NCI-H1092 (cell line): ENCODE data around the gene LITAF.
A peak's percentile ranks its signal among the peaks of the same experiment; 100 is the strongest.

ENCODE experiments used
- DNase-seq: peaks from one replicate; lab custom pipeline; 2025; lab: John Stamatoyannopoulos, UW

LITAF gene

DNA sequence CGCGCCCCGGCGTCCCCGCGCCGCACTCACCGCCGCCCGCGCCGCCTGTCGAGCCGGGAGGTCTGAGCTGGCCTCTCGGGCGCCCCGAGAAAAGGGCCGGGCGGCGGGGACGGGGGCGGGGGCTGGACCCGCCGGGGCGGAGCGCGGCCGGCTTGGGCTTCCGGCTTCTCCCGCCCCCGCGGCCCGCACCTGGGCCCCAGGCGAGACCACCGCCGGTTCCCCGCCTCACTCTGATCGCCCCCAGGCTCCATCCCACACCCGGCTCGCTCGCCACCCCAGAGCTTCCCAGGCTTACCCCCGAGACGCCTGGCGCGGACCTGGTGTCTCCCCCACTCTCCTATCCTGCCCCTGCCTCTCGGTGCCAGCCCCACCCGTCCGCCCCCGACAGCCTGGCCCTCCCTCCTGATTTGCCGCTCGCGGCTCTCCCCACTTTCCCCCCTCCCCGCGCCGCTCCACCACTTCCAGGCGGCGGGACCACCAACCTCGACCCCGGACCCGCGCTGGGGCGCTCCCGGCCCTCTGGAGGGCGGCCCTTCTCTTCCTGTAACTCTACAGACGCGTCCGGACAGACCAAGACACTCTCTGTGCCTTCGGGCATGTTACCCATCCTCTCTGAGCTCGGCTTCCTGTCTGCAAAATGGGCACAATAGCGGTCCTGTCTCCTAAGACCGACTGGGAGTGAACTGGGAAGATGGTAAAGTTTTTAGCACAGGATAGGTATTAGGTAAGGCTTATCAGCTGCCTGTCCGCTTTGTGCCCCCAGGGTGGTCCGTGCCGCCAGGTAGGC lies at the start of gene LITAF:
TSS of gene LITAF (minus strand) at position 64 of the 787 bp plus-strand sequence. CDS start 30,189 bp downstream, outside the sequence.
- DNase-seq = peak; percentile 31

GRCh38 chr16:11636172-11636721 lies 49.5 kb upstream of the LITAF start:
- DNase-seq = peak; percentile 10

GRCh38 chr16:11635679-11636171 lies 49.0 kb upstream of the LITAF start:
- no peak for DNase-seq

GRCh38 chr16:11635113-11635652 lies 48.5 kb upstream of the LITAF start:
- DNase-seq = no peak

DNA sequence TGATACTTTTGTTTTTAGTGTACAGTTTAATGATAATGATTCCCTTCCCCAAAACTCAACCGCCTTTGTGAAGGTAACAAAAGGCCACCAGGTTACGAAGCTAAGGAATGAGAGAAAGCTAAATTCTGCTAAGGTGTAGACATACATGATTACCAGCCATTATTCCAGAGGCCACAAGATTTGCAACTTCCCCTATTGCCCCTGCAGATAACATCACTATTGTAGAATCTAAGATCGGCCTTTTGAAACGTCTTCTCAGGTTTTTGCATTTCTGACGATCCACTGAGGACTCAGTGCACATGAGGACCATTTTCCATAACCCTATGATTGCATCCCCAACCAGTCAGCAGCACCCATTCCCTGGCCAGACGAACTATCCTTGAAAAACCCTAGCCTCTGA lies 47.6 kb upstream of the LITAF start:
- no peak for DNase-seq

- no peak for DNase-seq
These were observed 46.4 kb upstream of the LITAF start for GRCh38 chr16:11633113-11633512.

DNA sequence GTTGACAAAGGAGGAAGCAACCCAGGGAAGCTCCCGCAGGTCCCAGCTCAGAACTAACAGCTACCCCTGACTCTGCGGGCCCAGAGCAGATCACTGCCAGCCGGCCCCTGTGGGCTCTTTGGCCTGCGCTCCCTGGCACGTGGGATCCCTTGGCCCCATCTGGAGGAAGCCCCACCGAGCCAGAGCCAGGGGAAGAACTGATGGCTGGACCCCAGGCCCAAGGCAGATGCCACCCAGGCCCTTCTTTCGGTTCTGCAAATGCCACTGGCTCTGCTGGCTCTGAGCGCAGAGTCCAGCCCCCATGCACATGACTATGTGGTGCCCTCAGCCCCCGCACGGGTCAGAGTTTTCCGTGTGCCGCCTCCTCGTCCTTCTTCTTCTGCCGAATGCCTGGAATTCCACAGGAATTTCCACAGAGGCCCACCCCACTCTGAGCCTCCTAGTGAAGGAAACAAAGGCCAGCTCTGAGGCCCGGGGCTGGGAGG lies 45.8 kb upstream of the LITAF start:
- DNase-seq = no peak

- DNase-seq = no peak
These were observed 44.5 kb upstream of the LITAF start for GRCh38 chr16:11631214-11631613.

DNA sequence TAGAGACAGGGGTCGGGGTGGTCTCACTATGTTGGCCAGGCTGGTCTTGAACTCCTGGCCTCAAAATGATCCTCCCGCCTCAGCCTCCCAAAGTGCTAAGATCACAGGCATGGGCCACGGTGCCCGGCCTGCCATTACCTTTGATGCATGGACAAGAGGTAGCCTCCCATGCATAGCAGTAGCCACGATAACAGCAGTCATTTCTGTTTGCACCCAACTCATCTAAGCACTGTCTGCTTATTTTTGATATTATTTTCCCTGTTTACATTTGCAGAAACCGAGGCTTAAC lies 44.0 kb upstream of the LITAF start:
- DNase-seq = no peak

DNA sequence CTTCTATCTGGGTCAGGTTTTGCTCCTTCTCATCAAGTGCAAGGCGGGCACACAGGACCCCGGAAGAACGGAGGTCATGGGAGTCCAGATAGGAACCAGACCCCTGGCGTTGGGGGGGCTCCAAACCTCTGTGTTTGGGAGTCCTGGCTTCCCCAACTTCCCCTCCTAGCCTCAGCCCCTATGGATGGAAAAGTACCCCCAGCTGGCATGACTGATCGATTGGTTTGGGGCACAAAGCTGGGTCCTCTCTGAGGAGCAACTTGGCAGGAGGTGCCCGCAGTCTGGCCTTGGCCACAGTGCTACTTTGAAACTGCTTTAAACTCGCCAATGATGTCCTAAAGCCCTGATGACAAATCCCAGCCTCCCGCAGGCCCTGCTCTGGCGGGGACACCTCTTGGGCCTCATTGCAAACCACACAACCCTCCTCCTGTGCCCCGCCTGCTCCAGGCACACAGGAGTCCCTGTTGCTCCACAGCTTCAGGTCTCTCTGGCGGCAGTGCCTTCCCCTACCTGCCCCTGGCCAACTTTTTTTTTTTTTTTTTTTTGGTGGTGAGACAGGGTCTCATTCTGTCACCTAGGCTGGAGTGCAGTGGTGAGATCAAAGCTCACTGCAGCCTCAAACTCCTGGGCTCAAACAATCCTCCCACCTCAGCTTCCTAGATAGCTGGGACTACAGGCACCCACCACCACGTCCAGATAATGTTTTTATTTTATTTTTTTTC lies 43.5 kb upstream of the LITAF start:
- DNase-seq = no peak

DNA sequence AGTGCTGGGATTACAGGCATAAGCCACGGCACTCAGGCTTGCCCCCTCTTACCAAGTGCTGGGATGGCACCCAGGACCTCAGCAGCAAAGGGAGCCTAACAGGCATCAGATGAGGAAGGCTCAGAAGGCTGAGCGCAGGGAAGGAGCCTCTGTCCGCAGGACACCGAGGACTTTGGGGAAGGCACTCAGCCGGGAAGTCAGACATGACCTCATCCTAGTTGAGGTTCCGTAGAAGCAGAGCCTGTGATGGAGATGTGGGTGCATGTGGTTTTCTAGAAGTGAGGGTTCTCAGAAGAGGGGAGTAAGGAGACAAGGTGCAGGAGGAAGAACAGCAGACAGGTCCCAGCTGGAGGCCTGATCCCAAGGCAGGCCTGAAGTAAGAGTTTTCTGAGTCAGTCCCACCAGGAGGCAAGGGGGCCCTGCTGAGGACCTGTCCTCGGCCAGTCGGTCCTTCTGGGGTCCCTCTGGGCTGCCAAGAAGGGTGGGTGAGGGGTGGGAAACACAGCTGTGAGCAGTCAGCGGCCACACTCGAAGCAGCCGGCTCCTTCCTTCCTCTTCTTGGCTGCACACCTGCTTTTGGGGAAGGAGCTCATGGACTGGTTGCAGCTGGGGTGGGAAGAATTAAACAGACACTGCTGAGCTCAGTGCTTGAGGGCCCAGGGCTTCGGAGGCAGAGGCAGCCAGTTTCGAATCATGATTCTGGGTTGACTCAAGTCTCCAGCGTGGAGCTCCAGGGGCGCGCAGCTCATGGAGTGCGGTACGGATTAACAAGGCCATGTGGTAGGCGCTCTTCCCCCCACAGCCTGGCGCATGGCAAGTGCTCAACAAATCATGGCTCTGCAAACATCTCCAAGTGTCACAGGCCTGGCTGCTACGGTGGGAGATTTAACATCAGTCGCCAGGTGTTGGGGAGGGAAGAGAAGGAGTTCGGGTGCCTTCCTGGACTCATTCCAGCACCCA lies 42.6 kb upstream of the LITAF start:
- DNase-seq = peak; percentile 6

- DNase-seq = no peak
These were observed 41.2 kb upstream of the LITAF start for GRCh38 chr16:11627822-11628457.

DNA sequence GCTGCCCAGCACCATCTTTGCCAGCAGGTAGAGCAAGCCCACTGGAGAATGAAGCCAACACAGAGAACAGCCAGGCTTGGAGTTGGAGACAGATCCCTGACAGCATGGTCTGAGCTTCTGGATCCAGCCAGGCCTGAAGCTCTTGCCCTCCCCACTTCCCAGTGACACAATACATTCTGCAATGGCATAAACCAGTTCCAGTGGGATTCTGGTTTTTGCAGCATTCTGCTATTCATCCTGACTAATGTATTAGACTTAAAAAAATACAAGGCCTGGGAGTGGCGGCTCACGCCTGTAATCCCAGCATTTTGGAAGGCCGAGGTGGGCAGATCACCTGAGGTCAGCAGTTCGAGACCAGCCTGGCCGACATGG lies 40.6 kb upstream of the LITAF start:
- no peak for DNase-seq

- DNase-seq = no peak
These were observed 40.1 kb upstream of the LITAF start for GRCh38 chr16:11626657-11627291.

GRCh38 chr16:11625769-11626168 lies 39.0 kb upstream of the LITAF start:
- DNase-seq = no peak

DNA sequence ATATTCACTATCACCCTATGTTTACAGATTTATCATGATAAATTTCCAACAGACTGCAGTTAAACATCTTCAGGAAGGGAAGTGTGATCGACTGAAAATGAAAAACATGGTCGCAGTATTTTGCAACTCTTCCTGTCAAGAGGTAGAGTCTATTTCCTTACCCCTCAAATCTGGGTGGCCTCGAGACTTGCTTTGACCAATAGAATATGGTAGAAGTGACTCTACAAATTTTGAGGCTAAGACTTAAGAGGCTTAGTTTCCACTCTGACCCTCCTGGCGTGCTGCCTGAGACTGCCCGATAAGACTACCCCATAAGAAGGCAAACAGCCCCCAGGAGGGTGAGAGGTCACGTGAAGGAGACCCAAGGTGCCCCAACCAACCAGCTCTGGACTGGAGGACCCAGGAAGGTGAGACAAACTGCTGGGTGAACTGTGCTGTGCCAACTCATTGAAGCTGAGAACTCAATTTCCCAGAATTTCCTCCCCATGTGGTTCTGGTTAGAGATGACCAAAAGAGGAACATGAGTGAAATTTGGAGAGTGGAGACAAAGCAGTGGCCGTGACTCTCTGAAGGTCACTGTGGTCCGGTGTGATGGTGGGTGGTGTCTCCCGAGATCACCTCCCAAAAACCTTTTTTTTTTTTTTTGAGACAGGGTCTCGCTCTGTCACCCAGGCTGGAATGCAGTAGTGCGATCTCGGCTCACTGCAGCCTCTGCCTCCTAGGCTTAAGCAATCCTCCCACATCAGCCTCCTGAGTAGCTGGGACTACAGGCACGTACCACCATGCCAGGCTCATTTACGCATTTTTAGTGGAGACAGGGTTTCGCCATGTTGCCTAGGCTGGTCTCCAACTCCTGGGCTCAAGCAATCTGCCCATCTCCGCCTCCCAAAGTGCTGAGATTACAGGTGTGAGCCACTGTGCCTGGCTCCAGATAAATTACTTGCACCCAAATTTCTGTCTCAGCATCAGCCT lies 38.2 kb upstream of the LITAF start:
- DNase-seq = no peak

GRCh38 chr16:11624205-11624604 lies 37.5 kb upstream of the LITAF start:
- DNase-seq = no peak

DNA sequence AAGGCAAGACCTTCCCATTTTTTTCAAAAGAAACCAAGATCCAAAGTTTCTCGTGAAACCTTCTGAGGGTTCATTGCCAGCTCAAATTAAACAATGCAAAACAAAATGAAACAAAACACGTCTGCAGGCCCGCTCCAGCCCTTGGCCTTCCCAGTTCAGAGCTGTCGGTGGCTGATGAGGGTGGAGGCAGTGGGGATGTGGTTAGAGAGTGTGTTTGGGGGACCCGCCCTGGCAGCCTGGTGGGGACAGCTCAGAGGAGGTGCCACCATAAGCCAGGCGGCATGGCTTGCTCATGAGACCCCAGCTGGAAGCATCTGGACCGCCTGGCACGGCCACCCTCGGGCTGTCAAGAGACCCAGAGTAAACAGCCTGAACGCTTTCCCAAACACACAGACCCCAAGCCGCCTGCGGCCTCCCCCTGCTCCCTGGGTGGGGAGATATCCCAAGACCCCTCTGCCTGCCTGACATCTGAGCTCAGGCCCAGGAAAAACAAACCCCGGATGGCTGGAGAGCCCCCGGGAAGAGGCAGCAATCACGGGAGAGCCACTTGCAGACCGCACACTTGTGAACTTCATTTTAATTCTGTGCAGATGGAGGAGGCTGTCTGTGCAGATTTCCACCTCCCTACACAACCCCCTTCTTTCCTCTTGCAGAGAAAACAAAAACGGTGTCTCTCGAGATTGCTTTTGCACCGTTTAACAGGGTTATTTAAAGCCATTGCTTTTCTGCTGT lies 35.4 kb upstream of the LITAF start:
- DNase-seq = no peak

- DNase-seq = no peak
These were observed 34.8 kb upstream of the LITAF start for GRCh38 chr16:11621539-11621919.
